ENCODE measurements around the gene OR4B1. TPM values are rescaled to one million over a fixed set of nuclear protein-coding genes. Genes with fewer than 3 reads are reported as not detected.

Gene OR4B1
- total RNA-seq = not detected in 2 replicates

GRCh38 chr11:48216510-48216909, at the start of gene OR4B1:
Gene OR4B1, plus strand, starts transcription at chr11:48216810. Its CDS starts 0 bp downstream, at chr11:48216810.

GRCh38 chr11:48244804-48245203, 28.2 kb downstream of the OR4B1 start, which contains the start of gene OR4X2:
Gene OR4X2, plus strand, starts transcription at chr11:48245104. Its CDS starts 0 bp downstream, at chr11:48245104.

GRCh38 chr11:48263423-48263911, 46.9 kb downstream of the OR4B1 start, which contains the start of gene OR4X1:
Gene OR4X1, plus strand, starts transcription at chr11:48263861. Its CDS starts 0 bp downstream, at chr11:48263861.

Other genes with a start within 250 kb of the OR4B1 start
- 20.8 and 21.5 TPM in 2 replicates for gene PTPRJ, start 236.3 kb upstream of the OR4B1 start, total RNA-seq
- gene OR4X2, start 28.3 kb downstream of the OR4B1 start, total RNA-seq = not detected in 2 replicates
- gene OR4X1, start 47.1 kb downstream of the OR4B1 start, total RNA-seq = not detected in 2 replicates
- gene OR4S1, start 89.4 kb downstream of the OR4B1 start, total RNA-seq = not detected in 2 replicates
- gene OR4C3, start 108.1 kb downstream of the OR4B1 start, total RNA-seq = not detected in 2 replicates
- gene OR4C5, start 149.7 kb downstream of the OR4B1 start, total RNA-seq = not detected in 2 replicates